Activated T-cell treated with anti-CD3 and anti-CD28 coated beads for 24 hours (primary cell): ENCODE measurements around the gene CACNA2D2.

Experiments used
- DNase-seq: peaks from one replicate; pipeline ENCODE4 v3.0.0-alpha.2; 2020; ENCODE audit warnings: low read depth

Gene CACNA2D2

DNA sequence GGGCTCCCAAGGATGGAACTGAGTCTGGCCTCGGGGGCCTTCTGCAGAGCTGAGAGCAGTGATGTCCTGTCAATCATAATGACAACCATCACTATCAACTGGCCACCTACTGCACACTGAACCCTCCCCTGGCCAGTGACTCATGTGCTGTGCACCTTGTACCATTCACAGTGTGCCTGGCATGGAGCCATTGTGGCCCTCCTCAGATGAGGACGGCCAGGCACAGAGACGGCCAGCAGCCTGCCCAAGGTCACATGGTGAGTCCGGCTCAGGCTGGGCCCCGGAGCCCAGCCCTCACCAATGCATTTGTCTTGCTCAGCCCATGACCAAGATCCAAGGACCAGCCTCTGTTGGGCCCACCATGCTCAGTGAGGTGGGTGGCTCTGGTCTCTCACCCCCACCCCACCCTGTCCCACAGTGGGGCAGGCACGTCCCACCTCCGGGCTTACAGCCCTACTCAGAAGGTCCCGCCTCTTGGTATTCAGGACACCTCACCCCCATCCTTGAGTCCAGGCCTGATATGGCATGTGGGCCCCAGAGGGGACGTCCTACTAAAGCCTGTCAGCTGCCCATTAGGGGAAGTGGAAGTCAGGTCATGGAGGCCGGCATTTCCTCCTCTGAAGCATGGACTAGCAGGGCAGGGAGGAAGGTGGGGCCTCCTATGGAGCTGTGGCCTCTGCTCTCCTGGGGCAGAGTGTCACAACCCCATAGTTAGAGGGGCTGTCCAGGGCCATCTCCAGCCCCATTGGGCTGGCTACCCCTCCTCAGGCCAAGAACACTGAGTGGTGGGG lies 108.2 kb downstream of the CACNA2D2 start:
- no peak for DNase-seq

DNA sequence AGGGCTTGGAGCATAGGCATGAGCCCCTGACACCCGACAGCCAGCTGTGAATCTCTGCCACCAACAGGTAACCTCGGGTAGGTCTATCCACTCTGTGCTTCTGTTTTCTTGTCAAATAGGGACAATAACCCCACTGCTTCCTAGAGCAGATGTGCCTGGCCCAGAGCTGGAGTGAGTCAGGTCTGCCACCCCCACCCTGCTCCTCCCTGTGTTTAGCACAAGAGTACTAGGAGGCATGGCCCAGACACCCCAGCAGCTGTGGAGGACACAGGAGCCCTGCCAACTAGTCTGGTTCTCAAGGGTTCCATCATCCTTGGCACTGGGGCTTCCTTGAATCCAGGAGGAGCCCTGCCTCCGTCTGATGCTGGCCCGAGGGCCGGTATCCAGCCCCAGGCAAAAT lies 110.4 kb downstream of the CACNA2D2 start:
- DNase-seq, result no peak

DNA sequence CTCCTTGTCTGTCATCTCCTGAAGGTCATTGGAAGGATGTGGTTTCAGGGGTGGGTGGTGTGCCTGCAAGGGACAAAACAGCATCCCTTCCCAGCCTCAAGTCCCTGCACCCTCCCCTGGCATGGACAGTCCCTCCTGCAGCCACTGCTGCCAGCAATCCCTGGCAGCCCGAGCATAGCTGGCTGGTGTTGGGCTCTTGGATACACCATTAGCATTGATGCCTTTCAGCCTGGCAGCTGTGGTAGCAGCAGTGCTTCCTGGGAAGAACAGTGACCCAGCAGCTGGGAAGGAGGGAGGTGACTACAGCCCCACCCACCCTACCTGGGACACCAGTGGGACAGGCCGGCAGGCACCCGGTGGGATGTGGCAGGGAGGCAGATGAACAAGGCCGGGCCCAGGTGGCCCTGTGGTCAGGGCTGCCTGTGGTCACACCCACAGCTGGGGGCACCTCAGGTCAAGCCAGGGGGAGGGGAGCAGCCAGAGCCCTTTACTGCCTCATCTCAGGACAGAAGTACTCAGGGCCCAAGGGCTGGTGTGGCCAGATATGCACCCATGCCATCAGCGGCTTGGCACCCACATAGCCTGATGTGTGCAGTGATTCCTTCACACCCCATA lies 111.2 kb downstream of the CACNA2D2 start:
- DNase-seq, result no peak

DNA sequence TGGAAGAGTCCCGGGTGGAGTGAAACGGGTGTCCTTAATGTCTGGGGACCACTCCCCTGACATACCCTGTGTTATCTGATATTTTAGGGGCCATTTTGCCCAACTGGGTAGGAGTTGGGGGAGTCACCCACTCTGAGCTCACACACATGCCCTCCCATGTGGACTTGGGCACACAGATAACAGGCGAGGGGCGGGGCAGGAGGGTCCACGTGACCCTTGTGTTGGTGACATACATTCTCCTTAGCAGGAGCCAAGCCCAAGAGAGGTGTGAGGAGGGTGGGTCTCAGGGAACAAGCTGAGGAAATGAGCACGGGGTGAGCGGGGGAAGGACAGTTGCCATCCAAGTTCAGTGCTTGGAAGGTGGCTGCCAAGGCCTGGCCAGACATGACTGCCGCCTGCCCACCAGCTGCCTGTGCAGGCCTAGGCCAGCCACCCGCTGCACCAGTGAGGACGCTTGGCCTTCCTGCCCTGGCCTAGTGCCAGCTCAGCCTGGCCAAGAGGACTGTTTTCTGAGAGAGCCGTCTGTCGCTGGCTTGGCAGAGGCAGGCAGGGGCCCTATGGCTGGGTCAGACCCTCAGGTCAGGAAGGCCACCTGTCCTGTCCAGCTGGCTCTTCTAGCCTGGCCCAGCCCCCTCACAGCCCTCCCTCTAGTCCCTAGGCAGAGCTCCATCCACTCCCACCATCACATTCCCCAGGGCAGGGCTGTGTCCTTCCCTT lies 112.8 kb downstream of the CACNA2D2 start:
- no peak for DNase-seq

DNA sequence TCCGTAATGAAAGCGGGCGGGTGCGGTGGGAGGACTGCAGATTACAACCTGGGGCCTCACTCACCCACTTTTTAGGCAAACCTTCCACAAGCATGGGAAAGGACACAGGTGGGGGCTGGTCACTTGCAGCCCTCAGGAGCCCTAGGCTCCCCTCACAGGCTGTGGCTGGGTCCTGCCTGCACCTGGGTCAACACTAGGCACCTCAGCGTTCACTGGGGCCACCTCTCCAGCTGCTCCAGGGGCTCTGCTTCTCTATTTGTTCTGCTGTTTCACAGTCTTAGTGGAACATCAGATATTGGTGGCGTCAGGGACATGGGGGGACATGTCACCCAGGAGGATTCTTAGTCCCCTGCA lies 114.0 kb downstream of the CACNA2D2 start:
- DNase-seq, result no peak

DNA sequence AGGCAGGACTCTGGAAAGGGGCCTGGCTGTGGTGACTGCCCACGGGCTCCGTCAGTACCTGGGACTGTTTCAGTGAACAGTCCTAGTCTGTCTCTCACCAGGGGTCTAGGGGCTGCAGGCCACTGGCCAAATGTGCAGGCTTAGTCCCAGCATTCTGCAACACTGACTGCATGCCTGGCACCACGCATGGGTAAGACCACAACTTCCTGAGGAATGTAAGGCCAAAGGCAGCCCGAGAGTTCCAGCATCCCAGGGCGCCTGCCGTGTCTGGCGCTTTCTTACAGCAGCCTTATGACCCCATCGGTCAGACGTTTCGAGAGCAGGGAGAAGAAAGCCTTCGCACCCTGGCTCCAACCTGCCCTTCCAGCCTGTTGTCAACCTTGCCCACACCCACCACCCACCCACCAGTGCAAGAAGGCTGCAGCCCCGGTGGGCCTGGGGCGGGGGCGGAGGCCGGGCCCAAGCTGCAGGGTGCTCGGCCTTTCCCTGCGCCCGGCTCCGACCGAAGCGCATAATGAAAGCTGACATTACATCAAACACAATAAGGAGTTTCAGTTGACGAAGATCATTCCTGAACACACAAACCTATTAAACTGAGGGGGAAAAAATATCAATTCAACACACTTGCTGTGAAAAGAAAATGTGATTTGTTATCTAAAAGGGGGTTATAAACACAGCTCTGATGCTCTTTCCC lies 114.6 kb downstream of the CACNA2D2 start:
- DNase-seq, result no peak

DNA sequence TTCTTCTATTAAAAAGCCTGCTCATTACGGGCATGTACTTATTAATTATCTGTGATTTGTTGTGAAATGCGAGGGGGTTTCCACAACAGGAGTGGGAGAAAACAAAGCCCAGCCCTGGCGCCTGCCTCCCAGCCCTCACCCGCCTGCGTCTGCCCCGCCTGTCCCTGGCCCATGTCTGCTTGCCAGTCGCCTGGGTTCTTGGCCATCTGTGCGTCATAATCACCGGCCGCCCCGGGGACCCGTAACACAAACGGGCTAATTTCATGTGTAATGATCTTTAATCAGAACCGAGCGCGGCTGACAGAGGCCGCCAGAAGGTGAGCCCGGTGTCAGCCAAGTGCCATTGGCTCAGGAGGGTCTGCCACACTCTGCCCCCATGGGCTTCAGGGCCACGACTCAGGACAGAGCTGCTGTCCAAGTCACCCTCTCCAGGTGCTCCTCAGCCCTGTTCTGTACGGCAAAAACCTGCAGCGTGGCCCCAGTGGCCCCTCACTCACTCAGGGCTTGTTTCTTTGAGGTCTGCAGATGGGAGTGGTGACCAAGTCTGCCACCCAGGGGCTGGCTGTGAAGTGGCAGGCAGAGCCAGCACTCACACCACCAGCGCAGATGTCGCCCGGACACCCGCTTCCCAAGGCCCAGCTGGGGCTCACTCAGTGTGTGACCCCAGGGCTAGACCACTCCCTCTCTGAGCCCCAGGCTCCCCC lies 115.3 kb downstream of the CACNA2D2 start:
- no peak for DNase-seq

DNA sequence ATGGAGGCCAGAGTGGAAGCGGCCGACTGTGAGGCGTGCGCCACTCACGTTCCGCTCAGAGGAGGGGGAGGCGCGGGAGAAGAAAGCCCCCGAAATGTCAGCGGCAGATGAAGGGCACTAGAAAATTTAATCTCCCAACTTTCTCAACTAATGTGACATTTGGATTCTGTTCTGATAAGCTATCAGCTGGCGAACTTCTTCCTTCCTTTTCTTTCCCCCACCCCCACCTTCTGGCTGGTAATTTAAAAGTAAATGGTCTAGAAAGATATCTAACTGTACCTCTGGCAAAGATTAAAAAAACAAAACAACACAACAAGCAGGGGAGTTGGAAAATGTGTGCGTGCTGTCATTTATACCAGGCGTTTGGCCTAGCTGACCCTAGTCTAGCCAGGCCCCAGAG lies 117.7 kb downstream of the CACNA2D2 start:
- DNase-seq, result no peak

DNA sequence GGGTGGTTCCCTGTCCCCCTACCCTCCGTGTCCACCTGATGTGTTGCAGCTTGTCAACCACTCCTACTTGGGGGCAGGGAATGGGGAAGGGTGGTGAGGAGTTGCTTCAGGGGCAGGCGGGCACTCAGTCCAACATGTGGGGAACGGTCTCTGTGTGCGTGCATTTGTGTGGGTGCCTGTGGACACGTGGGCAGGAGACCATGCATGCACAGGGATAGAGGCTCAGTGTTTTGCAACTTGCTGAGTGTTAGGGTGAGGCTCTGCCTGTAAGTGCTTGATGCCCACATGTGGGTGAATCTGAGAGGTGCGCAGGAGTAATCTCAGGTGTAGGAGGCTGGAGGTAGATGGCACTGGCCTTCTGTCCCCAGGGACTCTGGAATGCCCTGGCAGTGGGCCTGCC lies 119.7 kb downstream of the CACNA2D2 start:
- DNase-seq, result no peak

DNA sequence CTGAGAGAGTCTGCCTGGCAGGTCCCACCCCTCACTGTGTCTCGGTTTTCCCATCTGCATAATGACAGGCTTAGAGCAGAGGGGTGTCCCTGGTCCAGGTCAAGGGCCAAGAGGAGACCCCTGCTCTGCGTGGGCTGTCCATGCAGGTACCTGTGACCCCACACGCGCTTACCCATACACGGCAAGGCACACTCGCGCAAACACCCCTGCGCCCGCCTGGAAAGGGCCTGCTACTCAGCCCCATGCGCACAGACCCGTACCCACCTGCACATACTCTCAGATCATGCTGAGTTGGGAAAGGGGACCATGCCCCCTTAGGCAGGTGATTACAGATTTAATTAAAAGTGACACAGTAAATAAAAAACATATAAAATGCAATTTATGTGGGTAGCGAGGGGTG lies 120.7 kb downstream of the CACNA2D2 start:
- no peak for DNase-seq

DNA sequence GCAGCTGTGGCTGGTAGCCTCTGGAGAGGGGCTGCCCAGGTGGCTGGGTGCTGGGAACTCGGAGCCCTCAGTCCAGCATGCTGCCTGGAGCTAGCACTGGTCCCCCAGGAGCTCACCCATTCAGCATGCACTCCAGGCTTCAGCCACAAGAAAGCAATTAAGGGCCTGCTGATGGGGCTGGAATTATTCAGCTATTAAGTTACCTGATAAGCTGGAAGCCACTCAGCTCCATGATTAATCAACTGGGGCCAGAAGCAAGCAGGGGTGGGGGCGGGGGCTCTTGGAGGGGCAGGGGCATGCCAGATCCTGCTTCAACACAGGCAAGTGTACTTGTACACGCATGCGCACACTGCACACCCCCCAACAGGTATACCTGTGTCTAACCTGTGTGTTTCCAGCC lies 122.1 kb downstream of the CACNA2D2 start:
- DNase-seq, result no peak

DNA sequence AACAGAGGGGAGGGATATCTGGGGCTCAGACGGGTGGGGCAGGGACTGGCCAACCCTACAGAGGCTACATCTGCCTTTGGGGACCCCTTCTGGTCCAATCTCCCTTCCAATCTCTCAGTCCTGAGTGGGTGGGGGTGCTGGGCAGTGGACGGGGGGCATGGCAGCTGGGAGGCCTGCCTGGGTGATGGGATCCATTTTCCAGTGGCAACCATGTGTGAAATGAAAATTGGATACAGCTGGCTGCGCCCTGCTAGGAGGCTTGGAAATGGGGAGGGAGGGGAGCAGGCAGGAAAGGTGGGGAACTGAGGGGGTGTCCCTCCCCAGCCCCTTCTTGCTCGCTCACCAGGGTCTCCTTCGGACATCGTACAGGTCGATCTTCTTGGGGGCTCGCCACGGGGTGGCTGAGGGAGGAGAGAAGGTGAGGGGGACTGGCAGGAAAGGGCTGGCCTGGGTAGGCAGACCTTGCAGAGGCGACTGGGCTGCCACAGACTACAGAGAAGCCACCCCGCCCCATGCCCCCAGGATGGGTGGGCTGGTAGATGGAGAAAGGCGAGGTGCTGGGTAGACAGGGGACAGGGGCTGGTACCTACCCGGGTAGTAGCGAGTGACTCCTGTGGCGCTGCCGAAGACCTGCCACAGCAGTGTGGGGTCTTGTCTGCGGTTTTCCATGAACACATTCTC lies 122.9 kb downstream of the CACNA2D2 start:
- no peak for DNase-seq

DNA sequence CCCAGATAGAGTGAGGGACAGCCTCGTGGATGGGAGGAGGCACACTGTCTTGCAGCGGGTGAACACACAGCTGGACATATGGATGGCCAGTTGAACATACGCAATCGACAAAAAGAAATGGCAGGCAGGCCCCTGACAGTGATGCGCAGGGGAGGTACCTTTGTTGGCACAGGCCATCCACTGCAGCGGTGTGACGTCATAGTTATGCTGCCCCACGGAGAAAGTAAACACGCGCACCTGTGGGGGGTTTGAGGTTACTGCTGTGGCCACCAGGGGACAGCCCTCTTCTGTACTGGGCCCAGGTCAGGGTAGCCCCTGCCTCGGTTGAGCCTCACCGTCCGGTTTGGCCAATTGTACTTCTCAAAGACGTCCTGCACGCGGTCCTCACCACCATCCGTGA lies 124.7 kb downstream of the CACNA2D2 start:
- no peak for DNase-seq

DNA sequence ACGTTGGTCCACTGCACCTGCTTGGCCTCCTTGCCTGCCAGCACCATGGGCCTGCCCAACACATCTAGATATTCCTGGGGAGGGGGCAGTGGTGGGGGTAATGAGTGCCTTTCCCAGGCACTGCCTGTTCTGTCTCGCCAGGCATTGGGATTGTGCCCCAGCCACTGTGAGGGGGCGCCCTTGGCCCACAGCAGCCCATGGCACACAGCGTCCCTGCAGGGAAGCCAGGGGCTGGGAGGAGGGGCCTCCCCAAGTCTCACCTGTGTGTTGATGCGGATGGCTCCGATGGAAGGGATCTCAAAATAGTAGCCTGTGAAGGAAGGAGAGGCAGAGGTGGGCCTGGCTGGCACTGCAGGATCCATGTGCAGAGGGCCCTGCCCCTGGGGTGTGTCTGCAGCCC lies 125.4 kb downstream of the CACNA2D2 start:
- no peak for DNase-seq

DNA sequence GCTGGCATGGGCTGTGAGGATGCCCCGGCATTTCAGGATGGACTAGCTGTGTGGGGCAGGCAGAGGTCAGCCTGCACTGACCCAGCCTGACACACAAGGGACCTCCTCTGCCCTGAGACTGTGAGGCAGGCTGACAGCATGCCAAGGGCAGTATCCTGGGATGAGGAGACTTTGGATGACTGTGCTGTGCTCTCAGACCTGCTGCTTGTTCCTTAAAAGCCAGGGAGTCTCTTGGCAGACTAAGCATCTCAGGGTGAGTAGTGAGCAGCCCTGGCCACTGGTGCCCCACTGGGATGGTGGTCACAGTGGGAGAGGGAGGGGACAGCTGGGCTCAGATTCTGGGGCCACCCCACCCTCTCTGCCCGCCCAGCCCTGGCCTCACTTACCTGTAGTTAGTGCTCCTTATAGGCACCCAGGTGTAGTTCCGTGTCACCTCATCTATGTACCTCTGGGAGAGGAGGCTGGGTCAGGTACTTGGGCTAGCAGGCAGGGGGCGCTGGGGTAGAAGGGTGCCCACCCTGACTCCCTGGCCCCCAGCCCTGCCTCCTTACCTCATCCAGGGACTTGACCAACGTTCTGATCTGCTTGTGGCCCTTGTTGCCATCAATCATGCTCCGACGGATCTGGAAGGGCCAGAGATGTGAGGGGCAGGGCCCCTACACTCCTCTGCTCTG lies 128.0 kb downstream of the CACNA2D2 start:
- DNase-seq, result no peak

DNA sequence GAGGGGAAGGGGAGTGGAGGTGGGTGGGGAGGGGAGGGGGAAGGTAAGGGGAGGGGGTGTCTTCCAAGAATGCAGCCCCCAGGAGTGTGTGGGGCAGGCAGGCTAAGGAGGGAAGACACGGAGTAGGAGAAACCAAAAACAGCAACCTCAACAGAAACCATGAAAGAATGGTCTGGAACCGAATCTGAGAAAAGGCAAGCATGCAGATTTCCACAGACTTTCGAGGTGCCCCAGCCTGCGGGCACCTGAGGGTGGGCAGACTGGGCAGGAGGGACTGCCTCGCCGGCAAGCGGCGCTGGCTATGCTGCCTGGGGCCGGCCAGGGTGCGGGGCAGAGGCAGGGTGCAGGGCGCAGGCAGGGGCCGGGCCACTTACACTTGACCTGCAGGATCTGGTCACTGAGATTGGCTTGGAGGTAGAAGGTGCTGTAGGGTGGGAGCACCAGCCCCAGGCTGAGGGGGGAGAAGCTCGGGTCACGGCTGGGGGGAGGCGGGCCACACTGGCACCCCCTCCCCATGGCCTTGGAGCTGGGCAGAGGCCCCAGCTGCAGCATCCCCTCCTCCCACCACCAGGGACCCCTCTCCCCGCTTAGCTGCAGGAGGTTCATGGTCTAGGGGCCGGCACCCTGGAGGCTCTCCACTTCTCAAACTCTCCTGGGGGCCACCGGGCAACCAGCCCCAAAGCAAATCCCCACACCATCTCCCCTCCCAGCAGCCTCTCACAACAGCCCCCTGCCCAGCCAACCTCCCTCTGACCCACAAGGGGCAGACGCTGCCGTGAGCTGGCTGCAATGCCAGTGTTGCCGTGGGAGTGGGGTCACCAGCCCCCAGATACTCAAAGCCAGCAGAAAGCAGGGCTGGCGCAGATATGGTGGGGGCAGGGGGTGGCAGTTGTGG lies 128.8 kb downstream of the CACNA2D2 start:
- no peak for DNase-seq

DNA sequence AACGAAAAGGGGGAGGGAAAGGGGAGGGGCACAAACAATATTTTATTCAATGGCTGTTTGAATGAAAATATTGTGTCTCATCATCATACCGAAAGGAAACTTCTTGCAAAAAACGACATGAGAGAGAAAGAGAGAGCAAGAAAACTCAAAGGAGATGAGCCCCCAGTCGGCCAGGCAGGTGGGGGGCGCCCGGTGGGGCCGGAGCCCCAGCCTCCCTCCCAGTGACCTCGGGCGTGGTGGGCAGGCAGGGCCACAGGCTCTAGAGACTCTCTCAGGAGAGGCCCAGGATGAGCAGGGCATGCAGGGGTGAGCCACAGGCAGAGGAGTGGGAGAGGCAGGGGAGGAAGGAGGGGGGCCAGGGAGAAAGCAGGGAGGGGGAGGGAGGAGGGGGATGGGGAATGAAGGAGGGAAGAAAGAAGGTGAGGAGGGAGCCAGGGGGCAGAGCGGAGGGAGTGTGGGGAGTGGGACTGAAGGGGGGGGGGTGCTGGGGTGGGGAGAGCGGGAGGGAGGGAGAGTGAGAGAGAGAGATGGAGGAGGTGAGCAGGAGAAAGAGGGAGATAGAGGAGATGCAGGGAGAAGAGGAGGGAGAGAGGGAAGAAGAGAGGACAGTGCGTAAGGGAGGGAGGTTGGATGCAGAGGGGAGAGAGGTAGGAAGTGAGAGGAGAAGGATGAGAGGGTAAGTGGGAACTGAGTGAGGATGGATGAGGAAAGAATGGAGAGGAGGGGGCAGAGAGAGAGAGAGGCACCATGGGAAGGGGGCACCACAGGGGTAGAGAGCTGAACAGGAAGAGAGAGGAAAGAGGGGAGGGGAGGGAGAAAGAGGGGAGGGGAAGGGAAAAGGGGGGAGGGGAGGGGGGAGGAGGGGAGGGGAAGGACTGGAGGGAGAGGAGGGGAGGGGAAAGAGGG lies 130.0 kb downstream of the CACNA2D2 start:
- no peak for DNase-seq

DNA sequence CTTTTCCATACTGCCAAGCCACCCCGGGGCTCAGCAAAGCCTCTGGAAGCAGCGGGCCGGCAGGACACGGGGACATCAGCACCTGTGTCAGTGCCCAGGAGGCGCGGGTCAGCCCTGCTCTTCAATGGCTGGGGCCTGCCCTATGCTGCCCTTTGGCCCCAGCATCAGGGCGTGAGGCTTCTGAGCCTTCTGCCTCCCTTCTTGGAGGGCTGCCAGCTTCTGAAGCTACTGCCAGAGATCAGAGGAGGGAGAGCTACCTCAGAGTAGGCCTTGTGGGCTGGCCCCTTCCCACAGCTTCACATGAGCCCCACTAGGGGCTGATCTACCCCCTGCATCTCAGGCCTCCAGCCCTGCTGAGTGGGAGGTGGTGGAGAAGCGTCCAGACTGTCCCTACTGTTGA lies 131.1 kb downstream of the CACNA2D2 start:
- DNase-seq, result no peak

DNA sequence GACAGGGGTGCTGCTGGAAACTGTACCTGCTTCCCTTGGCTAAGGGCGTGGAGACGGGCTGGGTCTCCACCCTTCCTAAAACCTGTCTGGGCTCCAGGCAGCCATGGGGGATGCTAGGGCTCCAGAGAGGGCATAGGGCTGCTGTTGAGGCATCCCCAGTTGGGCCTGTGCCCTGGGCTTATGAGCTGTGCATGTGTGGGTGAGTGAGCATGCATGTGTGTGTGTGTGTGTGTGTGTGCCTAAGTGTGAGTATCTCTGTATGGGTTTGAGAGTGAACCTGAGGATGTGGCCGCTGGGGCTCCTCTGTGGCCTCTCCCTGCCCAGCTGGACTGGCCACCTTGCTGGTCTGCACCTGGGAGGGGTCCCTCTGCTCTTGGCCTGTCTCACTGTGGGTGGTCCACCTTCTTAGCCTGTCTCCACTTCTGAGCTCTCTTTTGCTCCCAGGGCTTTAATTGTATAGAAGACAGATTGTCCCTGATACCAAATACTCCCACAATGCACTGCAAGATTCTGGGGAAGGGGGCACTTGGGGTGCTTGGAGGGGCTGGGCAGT lies 132.2 kb downstream of the CACNA2D2 start:
- DNase-seq, result no peak
